HepG2 (cell line): Measurements from ENCODE around the gene OTUD6A. TPM values are rescaled to one million over a fixed set of nuclear protein-coding genes. Genes with fewer than 3 reads are reported as not detected.

Experiments
- ATAC-seq: fragments of 200-7000 bp; cut with Tn5 transposase; 3 replicates; pipeline ENCODE4 v1.9.1; 2020; ENCODE audit warnings: mild to moderate bottlenecking, moderate library complexity
- BruUV-seq: library from RNA; stranded (reverse); fragments of 400-500 nt; replicated peaks from 2 replicates; lab custom pipeline; 2021; lab: Mats Ljungman, UMichigan
- CTCF ChIA-PET: fragments of 300-600 bp; formaldehyde crosslinking; extraction: SDS; loops from one replicate; lab custom pipeline; 2021; ENCODE audit warnings: low total read pairs, inconsistent platforms, low intra/inter-chr PET ratio; lab: Yijun Ruan, JAX
- POLR2A ChIA-PET: fragments of 350-600 bp; sonication (Branson Sonifier 250); formaldehyde crosslinking; loops from one replicate; lab custom pipeline; 2020; ENCODE audit warnings: antibody characterized with exemption, inconsistent platforms; lab: Yijun Ruan, JAX
- DNase-seq: peaks from one replicate; pipeline ENCODE4 v3.0.0-alpha.2; 2015; ENCODE audit warnings: low spot score
- FAIRE-seq: peaks from 3 replicates; lab custom pipeline; 2011; peaks lifted over from hg19 to GRCh38; lab: Jason Lieb, UNC
- H2AFZ ChIP-seq: one replicate; pipeline ENCODE4 v1.6.1; 2011; ENCODE audit warnings: low read length, inconsistent platforms
- H3K27ac ChIP-seq: fragments of 300-600 bp; 3 replicates; pipeline ENCODE4 v1.8.0; 2011; ENCODE audit warnings: mixed run types, mild to moderate bottlenecking, mixed read lengths, low read length, inconsistent platforms; ENCODE audit not compliant: insufficient read depth; ENCODE audit errors: extremely low read length
- H3K27me3 ChIP-seq, 2 experiments: fragments of 200-600 bp in 1 of 2; 2 replicates in 1 of 2; 3 replicates in 1 of 2; pipeline versions ENCODE4 v1.6.0 to v1.8.0; 2011; ENCODE audit warnings: low read length in 2 of 2, mild to moderate bottlenecking in 2 of 2, moderate library complexity in 2 of 2, inconsistent platforms in 1 of 2; ENCODE audit not compliant: insufficient read depth in 2 of 2, control insufficient read depth in 1 of 2
- H3K36me3 ChIP-seq, 2 experiments: fragments of 200-600 bp in 1 of 2; replicated peaks in 1 of 2; 2 replicates in 1 of 2; 3 replicates in 1 of 2; pipeline versions ENCODE4 v1.5.1 to v1.8.0; 2011; ENCODE audit warnings: low read length in 2 of 2, inconsistent platforms in 1 of 2; ENCODE audit not compliant: insufficient read depth in 2 of 2, control insufficient read depth in 1 of 2
- H3K4me1 ChIP-seq: 2 replicates; pipeline ENCODE4 v1.5.1; 2012; ENCODE audit warnings: low read length, inconsistent platforms; ENCODE audit not compliant: insufficient read depth
- H3K4me2 ChIP-seq: 2 replicates; pipeline ENCODE4 v1.6.0; 2011; ENCODE audit warnings: low read depth, low read length, inconsistent platforms
- H3K4me3 ChIP-seq, 3 experiments: fragments of 200-600 bp in 1 of 3; sonication (generic), shearing (Covaris generic) in 1 of 3; replicated peaks in 1 of 3; 2 replicates each; pipeline ENCODE4 v1.5.1; 2011 to 2016; ENCODE audit warnings: low read length in 3 of 3, inconsistent platforms in 2 of 3, low read depth in 2 of 3, mild to moderate bottlenecking in 2 of 3, control low read depth in 1 of 3, mixed read lengths in 1 of 3; ENCODE audit not compliant: insufficient read depth in 1 of 3
- H3K79me2 ChIP-seq: one replicate; pipeline ENCODE4 v1.6.1; 2011; ENCODE audit warnings: low read length, inconsistent platforms; ENCODE audit not compliant: insufficient read depth
- H3K9ac ChIP-seq: 2 replicates; pipeline ENCODE4 v1.6.0; 2011; ENCODE audit warnings: mild to moderate bottlenecking, low read depth, low read length, inconsistent platforms; ENCODE audit not compliant: insufficient read depth
- H3K9me3 ChIP-seq: 2 replicates; pipeline ENCODE4 v1.5.1; 2012; ENCODE audit warnings: mild to moderate bottlenecking, low read length
- H4K20me1 ChIP-seq: 2 replicates; pipeline ENCODE4 v1.6.0; 2011; ENCODE audit warnings: inconsistent platforms, mild to moderate bottlenecking, low read length, moderate library complexity; ENCODE audit not compliant: insufficient read depth
- BHLHE40 ChIP-seq: IDR thresholded peaks from 2 replicates; pipeline ENCODE4 v1.6.1; 2011; ENCODE audit warnings: low read length, improper control_type of control experiment
- FOXA3 ChIP-seq: IDR thresholded peaks from 2 replicates; pipeline ENCODE4 v1.6.1; 2016; ENCODE audit warnings: missing genetic modification reagents, missing compliant biosample characterization
- MAFF ChIP-seq: IDR thresholded peaks from 2 replicates; pipeline ENCODE4 v1.6.1; 2011; ENCODE audit warnings: low read depth, low read length, improper control_type of control experiment
- SMARCE1 ChIP-seq: fragments of 450-650 bp; IDR thresholded peaks from 2 replicates; pipeline ENCODE4 v1.6.1; 2017; ENCODE audit warnings: borderline replicate concordance
- SNAPC2 ChIP-seq: sonication (generic); formaldehyde crosslinking; IDR thresholded peaks from 2 replicates; pipeline ENCODE4 v1.8.1; 2022; ENCODE audit warnings: mild to moderate bottlenecking, missing genetic modification reagents
- ZBTB21 ChIP-seq: sonication (generic); formaldehyde crosslinking; IDR thresholded peaks from 2 replicates; pipeline ENCODE4 v1.4.0; 2020; ENCODE audit warnings: missing genetic modification reagents
- ZNF264 ChIP-seq: sonication (generic); formaldehyde crosslinking; IDR thresholded peaks from 2 replicates; pipeline ENCODE4 v1.4.0; 2020; ENCODE audit warnings: missing genetic modification reagents
- ZNF530 ChIP-seq: sonication (generic); formaldehyde crosslinking; IDR thresholded peaks from 2 replicates; pipeline ENCODE4 v1.5.0; 2020; ENCODE audit warnings: low read depth, mild to moderate bottlenecking, missing genetic modification reagents
- ZNF557 ChIP-seq: sonication (generic); formaldehyde crosslinking; IDR thresholded peaks from 2 replicates; pipeline ENCODE4 v1.4.0; 2020; ENCODE audit warnings: missing genetic modification reagents
- ZNF761 ChIP-seq: sonication (generic); formaldehyde crosslinking; conservative IDR thresholded peaks from 2 replicates; pipeline ENCODE4 v1.4.0; 2020; ENCODE audit warnings: mild to moderate bottlenecking, missing genetic modification reagents
- ZNF83 ChIP-seq: sonication (generic); formaldehyde crosslinking; IDR thresholded peaks from 2 replicates; pipeline ENCODE4 v1.4.0; 2020; ENCODE audit warnings: missing genetic modification reagents, mild to moderate bottlenecking, borderline replicate concordance
- ZNF841 ChIP-seq: sonication (generic); formaldehyde crosslinking; IDR thresholded peaks from 2 replicates; pipeline ENCODE4 v1.8.1; 2023; ENCODE audit warnings: missing genetic modification reagents, borderline replicate concordance
- ZNF883 ChIP-seq: sonication (generic); formaldehyde crosslinking; IDR thresholded peaks from 2 replicates; pipeline ENCODE4 v1.5.1; 2020; ENCODE audit warnings: mild to moderate bottlenecking, missing genetic modification reagents; ENCODE audit errors: not compliant biosample characterization
- ZSCAN12 ChIP-seq: sonication (generic); formaldehyde crosslinking; IDR thresholded peaks from 2 replicates; pipeline ENCODE4 v1.9.0; 2021; ENCODE audit warnings: mild to moderate bottlenecking, missing genetic modification reagents
- WGBS: methylation state at CpG from one replicate; pipeline ENCODE4 v1.1.6; 2017; ENCODE audit warnings: low lambda C conversion rate; 5-methylcytosine and 5-hydroxymethylcytosine counted together
- in situ Hi-C: cut with HindIII; loops from 2 replicates; pipeline ENCODE4 v1.10.0; 2017; ENCODE audit warnings: low pct_unique_long_range_greater_than_20kb; ENCODE audit not compliant: extremely low pct_ligation_motif_present
- intact Hi-C: fragments of 100-400 bp; cut with micrococcal nuclease; formaldehyde crosslinking; loops from one replicate; pipeline ENCODE4 v1.10.0; 2022; ENCODE audit not compliant: unreplicated experiment
- polyA plus RNA-seq, 8 experiments: library from polyadenylated mRNA; depleted of rRNA in 3 of 8; stranded (reverse) in 7 of 8; unstranded in 1 of 8; fragments of >200 nt; fragmentation: Illumina TruSeq in 4 of 8; extraction: Trizol in 4 of 8; gene quantifications; 2 replicates each; pipeline versions ENCODE4 v1.2.1 to v1.2.3, GENCODE V29; 2011 to 2016; ENCODE audit warnings: low read depth in 4 of 8, missing spikeins in 1 of 8, mixed read lengths in 1 of 8; ENCODE audit not compliant: insufficient read depth in 1 of 8
- total RNA-seq, 5 experiments: library from RNA; depleted of rRNA; stranded (reverse); fragments of >200 nt; fragmentation: Illumina TruSeq; extraction: Trizol; gene quantifications; 2 replicates each; pipeline ENCODE4 v1.2.3, GENCODE V29; 2016; ENCODE audit warnings: low read depth in 1 of 5
- TF ChIP-seq, protein P1 (sequence below): sonication (generic); formaldehyde crosslinking; IDR thresholded peaks from 2 replicates; pipeline ENCODE4 v1.9.0; 2021; ENCODE audit warnings: missing genetic modification reagents, borderline replicate concordance
- TF ChIP-seq, protein P2 (sequence below): sonication (generic); formaldehyde crosslinking; IDR thresholded peaks from 2 replicates; pipeline ENCODE4 v1.4.0; 2020; ENCODE audit warnings: missing genetic modification reagents

OTUD6A gene
- total and polyA plus RNA-seq, 2 of the 13 experiments (the other 11 are each of a cell fraction or from before 2014, with no cell fraction given): not detected

DNA sequence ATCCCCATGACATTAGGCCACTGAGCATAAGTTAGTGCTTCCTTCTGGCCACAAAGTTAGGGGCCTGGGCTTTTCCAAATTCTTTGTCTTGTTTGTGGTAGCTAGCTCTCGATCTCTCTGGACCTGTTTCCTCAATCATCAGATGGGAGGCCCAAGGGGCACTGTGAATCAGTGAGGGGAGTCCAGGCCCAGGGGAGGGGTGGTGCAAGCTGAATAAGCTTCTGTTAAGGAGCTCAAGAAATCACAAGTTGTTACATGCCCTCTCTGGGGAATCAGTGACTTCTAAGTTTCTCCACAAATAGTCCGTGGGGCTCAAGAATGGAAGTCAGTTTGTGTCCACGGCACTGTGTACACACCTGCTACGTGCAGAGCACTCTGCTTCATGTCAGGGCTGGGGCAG is 27.6 kb upstream of the OTUD6A start:
- POLR2A ChIA-PET: no interaction called here
- Histone ChIP-seq H3K4me3 (no peak overlapping the region), H3K9me3 (no peaks in the 10 kb centered on the region), H3K4me2 (no peak overlapping the region), H3K79me2 (no peaks in the 10 kb centered on the region), H3K27me3 (no peaks in the 10 kb centered on the region), H3K27ac (no peak overlapping the region), H2AFZ (no peak overlapping the region), H3K36me3 (no peaks in the 10 kb centered on the region), H4K20me1 (no peaks in the 10 kb centered on the region), H3K4me1 (peaks cover 17% of the 10 kb centered on the region), H3K9ac (no peak overlapping the region)
- WGBS: no CpG with 5 or more reads among the region's 4 CpGs
- intact Hi-C loops: loop anchor here (5.0 kb wide), 2 partner anchors 63 to 542 kb away; no protein-coding TSS in a partner anchor
- FAIRE-seq (no peak), DNase-seq (no peak), ATAC-seq (no peak)
- in situ Hi-C loops: loop anchor here (5.0 to 10.0 kb wide), 2 partner anchors 60 to 542 kb away; no protein-coding TSS in a partner anchor
- CTCF ChIA-PET: no interaction called here
- no TSS peak for BruUV-seq
- TF ChIP-seq ZSCAN12 (CRISPR knock-in tag): no peak
- TF ChIP-seq ZBTB21 (CRISPR knock-in tag): no peak
- no peak for TF ChIP-seq MAFF
- no peak for TF ChIP-seq ZNF557 (CRISPR knock-in tag)
- no peak for TF ChIP-seq ZNF761 (CRISPR knock-in tag)
- no peak for TF ChIP-seq ZNF841 (CRISPR knock-in tag)
- TF ChIP-seq ZNF264 (CRISPR knock-in tag): no peak
- TF ChIP-seq SMARCE1: no peak
- TF ChIP-seq, protein P1, sequence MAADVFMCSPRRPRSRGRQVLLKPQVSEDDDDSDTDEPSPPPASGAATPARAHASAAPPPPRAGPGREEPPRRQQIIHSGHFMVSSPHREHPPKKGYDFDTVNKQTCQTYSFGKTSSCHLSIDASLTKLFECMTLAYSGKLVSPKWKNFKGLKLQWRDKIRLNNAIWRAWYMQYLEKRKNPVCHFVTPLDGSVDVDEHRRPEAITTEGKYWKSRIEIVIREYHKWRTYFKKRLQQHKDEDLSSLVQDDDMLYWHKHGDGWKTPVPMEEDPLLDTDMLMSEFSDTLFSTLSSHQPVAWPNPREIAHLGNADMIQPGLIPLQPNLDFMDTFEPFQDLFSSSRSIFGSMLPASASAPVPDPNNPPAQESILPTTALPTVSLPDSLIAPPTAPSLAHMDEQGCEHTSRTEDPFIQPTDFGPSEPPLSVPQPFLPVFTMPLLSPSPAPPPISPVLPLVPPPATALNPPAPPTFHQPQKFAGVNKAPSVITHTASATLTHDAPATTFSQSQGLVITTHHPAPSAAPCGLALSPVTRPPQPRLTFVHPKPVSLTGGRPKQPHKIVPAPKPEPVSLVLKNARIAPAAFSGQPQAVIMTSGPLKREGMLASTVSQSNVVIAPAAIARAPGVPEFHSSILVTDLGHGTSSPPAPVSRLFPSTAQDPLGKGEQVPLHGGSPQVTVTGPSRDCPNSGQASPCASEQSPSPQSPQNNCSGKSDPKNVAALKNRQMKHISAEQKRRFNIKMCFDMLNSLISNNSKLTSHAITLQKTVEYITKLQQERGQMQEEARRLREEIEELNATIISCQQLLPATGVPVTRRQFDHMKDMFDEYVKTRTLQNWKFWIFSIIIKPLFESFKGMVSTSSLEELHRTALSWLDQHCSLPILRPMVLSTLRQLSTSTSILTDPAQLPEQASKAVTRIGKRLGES (CRISPR knock-in tag): no peak
- TF ChIP-seq FOXA3 (CRISPR knock-in tag): no peak
- TF ChIP-seq SNAPC2 (CRISPR knock-in tag): no peak
- no peak for TF ChIP-seq ZNF83 (CRISPR knock-in tag)
- TF ChIP-seq, protein P2, sequence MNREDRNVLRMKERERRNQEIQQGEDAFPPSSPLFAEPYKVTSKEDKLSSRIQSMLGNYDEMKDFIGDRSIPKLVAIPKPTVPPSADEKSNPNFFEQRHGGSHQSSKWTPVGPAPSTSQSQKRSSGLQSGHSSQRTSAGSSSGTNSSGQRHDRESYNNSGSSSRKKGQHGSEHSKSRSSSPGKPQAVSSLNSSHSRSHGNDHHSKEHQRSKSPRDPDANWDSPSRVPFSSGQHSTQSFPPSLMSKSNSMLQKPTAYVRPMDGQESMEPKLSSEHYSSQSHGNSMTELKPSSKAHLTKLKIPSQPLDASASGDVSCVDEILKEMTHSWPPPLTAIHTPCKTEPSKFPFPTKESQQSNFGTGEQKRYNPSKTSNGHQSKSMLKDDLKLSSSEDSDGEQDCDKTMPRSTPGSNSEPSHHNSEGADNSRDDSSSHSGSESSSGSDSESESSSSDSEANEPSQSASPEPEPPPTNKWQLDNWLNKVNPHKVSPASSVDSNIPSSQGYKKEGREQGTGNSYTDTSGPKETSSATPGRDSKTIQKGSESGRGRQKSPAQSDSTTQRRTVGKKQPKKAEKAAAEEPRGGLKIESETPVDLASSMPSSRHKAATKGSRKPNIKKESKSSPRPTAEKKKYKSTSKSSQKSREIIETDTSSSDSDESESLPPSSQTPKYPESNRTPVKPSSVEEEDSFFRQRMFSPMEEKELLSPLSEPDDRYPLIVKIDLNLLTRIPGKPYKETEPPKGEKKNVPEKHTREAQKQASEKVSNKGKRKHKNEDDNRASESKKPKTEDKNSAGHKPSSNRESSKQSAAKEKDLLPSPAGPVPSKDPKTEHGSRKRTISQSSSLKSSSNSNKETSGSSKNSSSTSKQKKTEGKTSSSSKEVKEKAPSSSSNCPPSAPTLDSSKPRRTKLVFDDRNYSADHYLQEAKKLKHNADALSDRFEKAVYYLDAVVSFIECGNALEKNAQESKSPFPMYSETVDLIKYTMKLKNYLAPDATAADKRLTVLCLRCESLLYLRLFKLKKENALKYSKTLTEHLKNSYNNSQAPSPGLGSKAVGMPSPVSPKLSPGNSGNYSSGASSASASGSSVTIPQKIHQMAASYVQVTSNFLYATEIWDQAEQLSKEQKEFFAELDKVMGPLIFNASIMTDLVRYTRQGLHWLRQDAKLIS (CRISPR knock-in tag): no peak
- no peak for TF ChIP-seq BHLHE40
- no peak for TF ChIP-seq ZNF530 (CRISPR knock-in tag)
- no peak for TF ChIP-seq ZNF883 (CRISPR knock-in tag)
